Naive B cell (primary cell): ENCODE measurements around the gene GNPAT. TPM values are rescaled to one million over a fixed set of nuclear protein-coding genes. Genes with fewer than 3 reads are reported as not detected.
"Not testable (repeated sequence)": the region's sequence is repeated elsewhere in the genome, so short reads cannot be mapped to it uniquely, and the experiment has no call there.

Experiments
- ATAC-seq, 2 donors: fragments of 150-1000 bp; cut with Tn5 transposase; 2 replicates each; pipeline ENCODE4 v1.10.0; 2021; ENCODE audit warnings: low read depth in 2 of 2, mild to moderate bottlenecking in 2 of 2, moderate library complexity in 2 of 2
- DNase-seq: peaks from one replicate; pipeline ENCODE4 v3.0.0; 2022
- H3K27ac Mint-ChIP-seq, 6 donors: one replicate each; pipeline ENCODE4 v1.8.0; 2020 to 2022; ENCODE audit warnings: mild to moderate bottlenecking in 6 of 6, mixed read lengths in 6 of 6, moderate library complexity in 5 of 6, inconsistent platforms in 2 of 6
- H3K27me3 Mint-ChIP-seq, 3 donors: one replicate each; pipeline ENCODE4 v1.8.0; 2021 to 2022; ENCODE audit warnings: mixed read lengths in 3 of 3, mild to moderate bottlenecking in 1 of 3
- H3K36me3 Mint-ChIP-seq, 2 donors: one replicate each; pipeline ENCODE4 v1.8.0; 2020 to 2022; ENCODE audit warnings: mixed read lengths in 2 of 2, inconsistent platforms in 1 of 2, mild to moderate bottlenecking in 1 of 2
- H3K4me1 Mint-ChIP-seq, 3 donors: one replicate each; pipeline ENCODE4 v1.8.0; 2020 to 2022; ENCODE audit warnings: mixed read lengths in 3 of 3, inconsistent platforms in 1 of 3, mild to moderate bottlenecking in 1 of 3, moderate library complexity in 1 of 3
- H3K4me3 Mint-ChIP-seq, 8 donors: one replicate each; pipeline ENCODE4 v1.8.0; 2020 to 2022; ENCODE audit warnings: mild to moderate bottlenecking in 8 of 8, mixed read lengths in 8 of 8, moderate library complexity in 8 of 8, inconsistent platforms in 2 of 8
- H3K9me3 Mint-ChIP-seq, 7 donors: one replicate each; pipeline ENCODE4 v1.8.0; 2020 to 2022; ENCODE audit warnings: mixed read lengths in 7 of 7, mild to moderate bottlenecking in 5 of 7, inconsistent platforms in 2 of 7, moderate library complexity in 1 of 7
- polyA plus RNA-seq, 6 donors: library from polyadenylated mRNA; unstranded; fragments of 300-500 nt; fragmentation: Illumina TruSeq; gene quantifications; one replicate each; pipeline ENCODE4 v1.2.3, GENCODE V29; 2021; ENCODE audit warnings: low read depth in 6 of 6

The GNPAT gene
- polyA plus RNA-seq, 6 donors from 2014 or later, result 30.7 to 42.0 (median 38.0) TPM

DNA sequence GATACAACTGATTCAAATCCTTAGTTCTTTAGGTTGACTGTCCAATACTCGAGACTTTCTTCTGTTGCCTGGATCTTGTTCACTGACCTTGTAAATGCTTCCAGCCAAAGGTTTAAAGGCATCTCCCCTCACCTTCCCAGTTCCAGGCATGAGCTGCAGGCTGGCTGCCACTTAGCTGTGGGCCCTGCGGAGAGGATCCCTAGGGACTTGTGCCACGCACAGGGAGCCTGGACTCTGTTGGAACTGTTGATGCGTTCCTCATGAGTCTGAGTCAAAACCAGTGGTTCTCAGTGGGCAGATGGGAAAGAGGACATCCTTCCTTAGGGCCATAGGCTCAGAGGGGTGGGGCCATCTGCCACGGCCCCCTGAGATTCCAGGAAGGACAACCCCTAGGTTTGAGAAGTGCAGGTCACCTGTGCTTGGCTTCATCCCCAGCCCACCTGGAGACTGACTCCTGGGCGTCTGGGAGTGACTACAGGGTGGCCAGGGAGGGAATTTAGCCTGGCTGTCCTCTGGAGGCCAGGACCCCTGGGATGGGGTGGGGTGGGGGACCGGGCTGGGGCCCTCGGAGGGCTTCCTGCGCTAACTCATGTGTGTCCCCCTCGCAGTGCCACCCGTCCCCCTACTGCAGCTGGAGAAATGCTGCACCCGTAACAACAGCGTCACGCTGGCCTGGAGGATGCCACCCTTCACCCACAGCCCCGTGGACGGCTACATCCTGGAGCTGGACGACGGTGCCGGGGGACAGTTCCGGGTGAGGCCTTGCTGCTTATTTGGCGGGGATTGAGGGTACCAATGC, 37.6 kb upstream of the GNPAT start:
- Mint-ChIP-seq H3K4me3 (no peak overlapping the region), H3K27me3 (peaks cover 28 to 57% (median 52%) of the 10 kb centered on the region in 3 donors), H3K4me1 (peaks cover 0 to 9% (median 2%) of the 10 kb centered on the region in 3 donors), H3K9me3 (no peaks in the 10 kb centered on the region), H3K27ac (no peak overlapping the region), H3K36me3 (no peaks in the 10 kb centered on the region)
- ATAC-seq (no peak), DNase-seq (no peak)

DNA sequence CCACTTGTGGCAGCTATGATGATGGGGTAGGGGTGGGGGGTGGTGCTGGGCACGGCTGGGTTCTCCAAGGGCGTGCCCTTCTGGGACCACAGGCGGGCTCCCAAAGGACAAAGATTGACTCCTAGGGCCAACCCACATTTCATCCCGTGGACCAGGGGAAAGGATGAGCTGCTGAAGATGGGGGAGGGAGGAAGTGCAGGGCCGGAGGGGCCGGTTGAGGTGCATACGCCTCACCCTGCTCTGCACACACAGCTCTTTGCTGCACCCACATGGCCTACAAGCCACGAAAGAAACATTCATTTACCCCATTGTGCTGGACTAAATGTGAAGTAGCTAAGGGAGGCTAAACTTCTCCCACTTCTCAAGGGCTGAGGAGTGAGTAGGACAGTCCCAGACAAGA, 34.2 kb upstream of the GNPAT start:
- DNase-seq (no peak), ATAC-seq (no peak)
- no peak overlapping the region for H3K4me3 Mint-ChIP-seq
- no peaks in the 10 kb centered on the region for H3K36me3 Mint-ChIP-seq
- peaks cover 20 to 33% (median 25%) of the 10 kb centered on the region in 3 donors for H3K27me3 Mint-ChIP-seq
- H3K9me3 Mint-ChIP-seq, result no peaks in the 10 kb centered on the region
- H3K4me1 Mint-ChIP-seq, result peaks cover 10 to 14% (median 10%) of the 10 kb centered on the region in 3 donors
- H3K27ac Mint-ChIP-seq, result no peak overlapping the region

DNA sequence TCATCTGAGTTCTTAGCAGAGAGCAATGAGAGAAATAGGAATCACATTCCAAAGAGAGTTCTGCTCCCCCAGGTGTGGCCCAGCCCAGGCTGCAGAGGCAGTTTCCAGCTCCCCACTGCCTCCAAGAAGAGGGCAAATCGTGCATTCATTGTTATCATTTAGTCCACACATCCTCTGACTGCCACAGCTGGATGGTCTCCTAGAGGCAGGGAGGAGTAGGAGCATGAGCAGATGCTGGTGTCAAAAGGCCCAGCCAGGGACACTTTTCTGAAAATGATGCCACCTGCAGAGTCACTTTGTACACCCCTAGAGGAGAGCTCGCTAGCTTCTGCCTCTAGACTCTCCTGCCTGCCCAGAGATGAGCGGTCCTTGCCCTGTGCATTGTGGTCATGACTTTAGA, 33.6 kb upstream of the GNPAT start:
- peaks cover 14% of the 10 kb centered on the region in 3 donors for H3K4me1 Mint-ChIP-seq
- H3K27me3 Mint-ChIP-seq, result peaks cover 15 to 28% (median 20%) of the 10 kb centered on the region in 3 donors
- no peak for DNase-seq
- H3K9me3 Mint-ChIP-seq, result no peaks in the 10 kb centered on the region
- H3K4me3 Mint-ChIP-seq, result no peak overlapping the region
- H3K36me3 Mint-ChIP-seq, result no peaks in the 10 kb centered on the region
- no peak overlapping the region for H3K27ac Mint-ChIP-seq
- no peak for ATAC-seq

DNA sequence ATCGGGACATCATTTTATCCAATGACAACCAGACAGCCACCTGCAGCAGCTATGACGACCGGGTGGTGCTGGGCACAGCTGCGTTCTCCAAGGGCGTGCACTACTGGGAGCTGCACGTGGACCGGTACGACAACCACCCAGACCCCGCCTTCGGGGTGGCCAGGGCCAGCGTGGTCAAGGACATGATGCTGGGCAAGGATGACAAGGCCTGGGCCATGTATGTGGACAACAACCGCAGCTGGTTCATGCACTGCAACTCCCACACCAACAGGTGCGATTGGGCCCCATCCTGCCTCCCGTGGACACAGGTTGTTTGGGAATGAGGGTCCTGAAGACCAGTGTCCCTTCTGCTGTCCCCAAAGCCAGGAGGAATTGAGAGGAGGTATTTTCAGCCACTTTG, 32.0 kb upstream of the GNPAT start:
- no peaks in the 10 kb centered on the region for H3K9me3 Mint-ChIP-seq
- H3K4me1 Mint-ChIP-seq, result peaks cover 12 to 17% (median 16%) of the 10 kb centered on the region in 3 donors
- ATAC-seq (no peak), DNase-seq (no peak)
- H3K27ac Mint-ChIP-seq, result no peak overlapping the region
- no peaks in the 10 kb centered on the region for H3K36me3 Mint-ChIP-seq
- H3K27me3 Mint-ChIP-seq, result peaks cover 11 to 16% (median 12%) of the 10 kb centered on the region in 3 donors
- H3K4me3 Mint-ChIP-seq, result no peak overlapping the region

- DNase-seq (no peak), ATAC-seq (no peak)
- Mint-ChIP-seq H3K9me3 (no peaks in the 10 kb centered on the region), H3K4me3 (no peak overlapping the region), H3K27ac (no peak overlapping the region), H3K36me3 (no peaks in the 10 kb centered on the region), H3K4me1 (peaks cover 15 to 22% (median 20%) of the 10 kb centered on the region in 3 donors), H3K27me3 (peaks cover 7 to 11% (median 7%) of the 10 kb centered on the region in 3 donors)
Observed at GRCh38 chr1:231209531-231209930, 31.5 kb upstream of the GNPAT start.

- H3K27me3 Mint-ChIP-seq, result peaks cover under 1 to 5% (median 1%) of the 10 kb centered on the region in 3 donors
- H3K36me3 Mint-ChIP-seq, result no peaks in the 10 kb centered on the region
- DNase-seq (no peak), ATAC-seq (no peak)
- H3K27ac Mint-ChIP-seq, result peak overlapping the region in 1 of 6 donors; percentile 47
- no peak overlapping the region for H3K4me3 Mint-ChIP-seq
- H3K9me3 Mint-ChIP-seq, result no peaks in the 10 kb centered on the region
- H3K4me1 Mint-ChIP-seq, result peaks cover 19 to 27% (median 25%) of the 10 kb centered on the region in 3 donors
Observed at GRCh38 chr1:231210126-231210525, 30.9 kb upstream of the GNPAT start.

DNA sequence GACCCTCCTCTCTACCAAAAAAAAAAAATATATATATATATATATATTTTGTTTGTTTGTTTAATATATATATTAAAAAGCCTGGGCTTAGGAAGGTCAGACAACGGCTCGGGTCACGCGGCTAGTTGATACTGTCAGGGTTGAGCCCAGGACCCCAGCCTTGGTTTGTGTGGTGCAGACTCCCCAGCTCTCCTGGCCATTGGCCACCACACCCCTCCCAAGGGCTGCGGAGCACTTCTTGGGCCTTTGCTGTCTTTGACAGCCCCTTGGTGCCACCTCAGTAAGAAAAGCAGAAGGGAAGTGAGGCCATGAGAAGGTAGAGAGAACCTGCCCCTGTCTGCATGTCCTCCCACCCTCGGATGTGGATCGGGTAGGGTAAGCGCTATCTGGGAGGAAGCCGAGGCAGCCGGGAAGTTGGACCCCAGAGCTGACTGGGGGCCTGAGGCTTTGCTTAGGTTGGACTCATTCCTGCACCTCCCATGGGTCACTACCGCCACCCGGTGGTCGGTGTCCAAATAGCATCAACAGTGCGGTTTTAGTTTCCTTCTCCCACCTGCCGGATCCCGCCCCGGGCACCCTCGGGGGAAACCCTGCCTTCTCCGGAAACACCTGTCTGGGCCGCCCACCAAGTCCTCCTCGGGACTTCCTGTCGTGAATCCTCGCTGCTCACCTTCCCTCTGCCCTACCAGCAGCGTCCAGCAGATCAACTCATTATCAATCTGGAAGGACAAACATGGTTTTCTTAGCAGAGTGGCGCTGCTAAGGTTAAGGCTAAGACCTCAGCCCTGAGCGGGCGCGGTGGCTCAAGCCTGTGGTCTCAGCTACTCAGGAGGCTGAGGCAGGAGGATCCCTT, 29.8 kb upstream of the GNPAT start:
- H3K36me3 Mint-ChIP-seq, result no peaks in the 10 kb centered on the region
- H3K4me3 Mint-ChIP-seq, result peak overlapping the region; percentile 65 to 99 (median 92)
- H3K27ac Mint-ChIP-seq, result peak overlapping the region; percentile 76 to 95 (median 88)
- H3K27me3 Mint-ChIP-seq, result no peaks in the 10 kb centered on the region
- ATAC-seq (peak; percentile 91 to 93), DNase-seq (peak; percentile 93)
- peaks cover 27 to 38% (median 36%) of the 10 kb centered on the region in 3 donors for H3K4me1 Mint-ChIP-seq
- H3K9me3 Mint-ChIP-seq, result no peaks in the 10 kb centered on the region

DNA sequence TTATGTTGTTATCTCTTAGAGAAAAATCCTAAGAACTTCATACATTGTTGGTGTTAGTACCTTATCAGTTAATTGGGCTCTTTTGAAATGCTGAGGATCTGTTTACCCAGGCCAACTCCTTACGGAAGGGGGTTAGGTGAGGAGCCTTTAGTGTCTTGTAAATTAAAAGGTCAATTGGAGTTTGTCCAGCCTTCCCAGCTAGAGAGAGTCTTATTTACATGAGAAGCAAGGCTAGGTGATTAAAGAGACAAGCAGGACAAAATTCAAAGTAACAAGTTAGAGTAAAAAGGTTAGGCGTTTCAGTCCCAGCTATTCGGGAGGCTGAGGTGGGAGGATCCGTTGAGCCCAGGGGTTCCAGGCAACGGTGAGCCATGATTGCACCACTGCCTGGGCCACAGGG, 28.7 kb upstream of the GNPAT start:
- ATAC-seq, H3K36me3 Mint-ChIP-seq, H3K9me3 Mint-ChIP-seq, H3K27me3 Mint-ChIP-seq, DNase-seq: not testable (repeated sequence)
- peak overlapping the region in 4 of 6 donors; percentile 54 to 88 (median 72) for H3K27ac Mint-ChIP-seq
- H3K4me3 Mint-ChIP-seq, result peak overlapping the region in 4 of 8 donors; percentile 14 to 93 (median 86)
- H3K4me1 Mint-ChIP-seq, result peaks cover 35 to 48% (median 38%) of the 10 kb centered on the region in 3 donors

DNA sequence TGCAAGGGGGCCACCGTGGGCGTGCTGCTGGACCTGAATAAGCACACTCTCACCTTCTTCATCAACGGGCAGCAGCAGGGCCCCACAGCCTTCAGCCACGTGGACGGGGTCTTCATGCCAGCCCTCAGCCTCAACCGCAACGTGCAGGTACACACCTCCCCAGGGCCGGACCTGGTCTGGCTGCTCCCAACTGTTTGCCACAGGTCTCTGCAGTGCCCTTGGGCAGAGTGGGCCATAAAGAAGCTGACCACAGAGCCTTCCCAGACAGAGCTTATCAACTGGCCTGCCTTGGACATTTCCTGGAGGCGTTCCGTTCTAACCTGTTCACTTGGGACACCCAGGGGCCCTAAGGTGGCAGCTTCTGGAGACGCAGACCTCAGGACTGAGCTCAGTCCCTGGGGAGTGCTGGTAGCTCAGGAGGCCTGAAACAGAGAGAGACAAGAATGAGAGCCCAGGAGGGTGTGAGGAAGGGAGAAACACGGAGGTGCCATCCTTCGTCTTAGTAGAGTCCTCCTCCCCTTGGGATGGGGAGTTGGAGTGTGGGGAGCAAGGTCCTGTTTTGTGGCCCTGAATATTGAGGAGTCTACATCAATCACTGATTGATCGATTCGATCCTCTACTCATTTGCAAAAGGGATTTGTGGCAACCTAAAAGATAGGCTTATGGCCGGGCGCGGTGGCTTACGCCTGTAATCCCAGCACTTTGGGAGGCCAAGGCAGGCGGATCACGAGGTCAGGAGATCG, 27.0 kb upstream of the GNPAT start:
- peak overlapping the region; percentile 17 to 91 (median 48) for H3K4me3 Mint-ChIP-seq

GRCh38 chr1:231214918-231215680, 25.9 kb upstream of the GNPAT start:
- DNase-seq, result peak; percentile 40
- Mint-ChIP-seq H3K27me3 (no peaks in the 10 kb centered on the region), H3K4me3 (peak overlapping the region; percentile 57 to 91 (median 84)), H3K27ac (peak overlapping the region; percentile 28 to 96 (median 78)), H3K9me3 (no peaks in the 10 kb centered on the region), H3K36me3 (no peaks in the 10 kb centered on the region), H3K4me1 (peaks cover 35 to 48% (median 38%) of the 10 kb centered on the region in 3 donors)
- ATAC-seq, result peak; percentile 43

More for the DNA sequence above, 27.0 kb upstream of the GNPAT start:
- H3K36me3 Mint-ChIP-seq, result no peaks in the 10 kb centered on the region
- no peaks in the 10 kb centered on the region for H3K9me3 Mint-ChIP-seq
- H3K27me3 Mint-ChIP-seq, result no peaks in the 10 kb centered on the region
- no peak for DNase-seq
- H3K4me1 Mint-ChIP-seq, result peaks cover 35 to 48% (median 38%) of the 10 kb centered on the region in 3 donors
- no peak for ATAC-seq
- peak overlapping the region in 4 of 6 donors; percentile 41 to 96 (median 70) for H3K27ac Mint-ChIP-seq

GRCh38 chr1:231215681-231216385, 25.2 kb upstream of the GNPAT start:
- Mint-ChIP-seq H3K4me3 (peak overlapping the region; percentile 56 to 91 (median 84)), H3K4me1 (peaks cover 35 to 48% (median 38%) of the 10 kb centered on the region in 3 donors), H3K27me3 (no peaks in the 10 kb centered on the region), H3K27ac (peak overlapping the region in 5 of 6 donors; percentile 41 to 95 (median 65)), H3K9me3 (no peaks in the 10 kb centered on the region), H3K36me3 (no peaks in the 10 kb centered on the region)
- DNase-seq, result peak; percentile 17
- ATAC-seq, result no peak

DNA sequence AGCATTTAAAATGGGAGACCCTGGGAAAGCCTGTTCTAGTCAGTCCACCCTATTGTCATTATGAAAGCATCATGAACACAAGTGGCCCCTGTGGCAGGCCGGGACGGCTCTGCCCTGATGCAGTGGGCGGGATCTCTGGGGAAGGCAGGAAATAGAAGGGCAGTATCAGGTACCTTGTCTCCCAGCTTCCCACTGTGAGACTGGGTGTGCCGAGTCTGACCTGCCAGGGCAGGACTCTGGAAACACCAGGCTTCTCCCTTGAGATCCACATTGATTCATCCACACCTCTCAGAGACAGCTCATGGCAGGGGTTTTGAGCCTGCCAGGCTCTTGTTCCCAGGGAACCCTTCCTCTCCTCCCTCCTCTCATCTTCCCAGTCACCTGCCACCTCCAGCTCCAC, 24.5 kb upstream of the GNPAT start:
- Mint-ChIP-seq H3K27me3 (no peaks in the 10 kb centered on the region), H3K9me3 (no peaks in the 10 kb centered on the region), H3K27ac (peak overlapping the region in 3 of 6 donors; percentile 13 to 82 (median 65)), H3K4me1 (peaks cover 29 to 41% (median 32%) of the 10 kb centered on the region in 3 donors), H3K36me3 (no peaks in the 10 kb centered on the region), H3K4me3 (peak overlapping the region; percentile 56 to 91 (median 80))
- DNase-seq, result no peak
- ATAC-seq, result no peak
